Ishikawa (cell line): ENCODE data around the gene MRPS11.

Source experiments
- EP300 ChIP-seq: IDR thresholded peaks from 2 replicates; pipeline ENCODE4 v1.6.1; 2012; ENCODE audit warnings: borderline replicate concordance
- FOXM1 ChIP-seq: IDR thresholded peaks from 2 replicates; pipeline ENCODE4 v1.6.1; 2012; ENCODE audit warnings: low read depth, borderline replicate concordance
- MAX ChIP-seq: IDR thresholded peaks from 2 replicates; pipeline ENCODE4 v1.6.1; 2012
- RAD21 ChIP-seq: IDR thresholded peaks from 2 replicates; pipeline ENCODE4 v1.6.1; 2012; ENCODE audit warnings: low read depth
- REST ChIP-seq: IDR thresholded peaks from 2 replicates; pipeline ENCODE4 v1.6.1; 2012; ENCODE audit warnings: low read depth, mild to moderate bottlenecking
- TAF1 ChIP-seq: IDR thresholded peaks from 2 replicates; pipeline ENCODE4 v1.6.1; 2012; ENCODE audit warnings: low read depth, mild to moderate bottlenecking
- USF1 ChIP-seq: IDR thresholded peaks from 2 replicates; pipeline ENCODE4 v1.6.1; 2012
- YY1 ChIP-seq: IDR thresholded peaks from 2 replicates; pipeline ENCODE4 v1.6.1; 2012; ENCODE audit warnings: low read depth
- ZBTB7A ChIP-seq: IDR thresholded peaks from 2 replicates; pipeline ENCODE4 v1.6.1; 2012; ENCODE audit warnings: low read depth

GRCh38 chr15:88506628-88507027 is 39.1 kb downstream of the MRPS11 start:
- TF ChIP-seq REST (no peak), MAX (no peak), RAD21 (no peak), USF1 (no peak), YY1 (no peak), TAF1 (no peak), EP300 (no peak), FOXM1 (no peak), ZBTB7A (no peak)
